ENCODE results near the gene EVA1A. TPM values are rescaled to one million over a fixed set of nuclear protein-coding genes. Genes with fewer than 3 reads are reported as not detected.

EVA1A gene
- total RNA-seq, 2 experiments from 2014 or later = not detected

DNA sequence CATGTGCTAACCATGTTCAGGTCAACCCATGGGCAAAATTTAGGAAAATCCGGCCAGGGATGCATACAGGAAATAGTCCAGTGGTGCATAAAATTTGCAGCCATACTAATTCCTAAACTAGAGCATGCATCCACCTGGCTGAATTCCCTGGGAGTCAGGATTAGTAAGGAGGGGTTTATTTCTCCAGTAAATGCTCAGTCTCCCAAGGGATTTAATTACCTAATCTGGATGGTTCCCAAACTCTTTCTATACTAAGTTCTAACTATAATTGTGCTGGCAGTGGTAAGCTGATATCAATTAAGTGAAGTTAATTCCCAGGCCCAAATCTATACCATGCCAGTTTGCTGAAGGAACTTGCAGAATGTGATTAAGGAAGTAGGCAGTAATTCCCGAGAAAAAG, 26.2 kb upstream of the EVA1A start:
- Mint-ChIP-seq H3K9me3 (peaks cover 3% of the 10 kb centered on the region), H3K4me1 (ENCODE audit: low read depth) (peaks cover 2% of the 10 kb centered on the region), H3K27ac (no peak overlapping the region), H3K4me3 (no peak overlapping the region), H3K36me3 (ENCODE audit: low read depth) (no peaks in the 10 kb centered on the region), H3K27me3 (ENCODE audit: low read depth) (peaks cover 4% of the 10 kb centered on the region)
- DNase-seq = no peak
- intact Hi-C loops (cut with micrococcal nuclease) = no loop called here
- CTCF ChIA-PET = interaction anchor here (2.3 kb wide), 1 partner anchor 22 kb away, joined by 10 read pairs; no protein-coding TSS in a partner anchor

DNA sequence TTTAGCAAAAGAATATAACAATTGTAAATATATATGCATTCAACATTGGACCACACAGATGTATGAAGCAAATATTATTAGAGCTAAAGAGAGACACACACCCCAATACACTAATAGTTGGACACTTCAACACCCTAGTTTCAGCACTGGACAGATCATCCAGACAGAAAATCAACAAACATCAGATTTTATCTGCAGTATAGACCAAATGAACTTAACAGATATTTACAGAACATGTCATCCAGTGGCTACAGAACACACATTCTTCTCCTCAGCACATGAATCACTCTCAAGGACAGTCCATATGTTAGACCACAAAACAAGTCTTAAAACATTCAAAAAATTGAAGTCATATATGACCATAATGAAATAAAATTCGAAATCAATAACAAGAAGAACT, 22.1 kb upstream of the EVA1A start:
- no peaks in the 10 kb centered on the region for H3K9me3 Mint-ChIP-seq
- intact Hi-C loops (cut with micrococcal nuclease) = no loop called here
- H3K36me3 Mint-ChIP-seq (ENCODE audit: low read depth) = no peaks in the 10 kb centered on the region
- peaks cover 13% of the 10 kb centered on the region for H3K27me3 Mint-ChIP-seq (ENCODE audit: low read depth)
- no peaks in the 10 kb centered on the region for H3K4me1 Mint-ChIP-seq (ENCODE audit: low read depth)
- no peak for DNase-seq
- CTCF ChIA-PET = no interaction called here
- H3K27ac Mint-ChIP-seq = no peak overlapping the region
- H3K4me3 Mint-ChIP-seq = no peak overlapping the region

DNA sequence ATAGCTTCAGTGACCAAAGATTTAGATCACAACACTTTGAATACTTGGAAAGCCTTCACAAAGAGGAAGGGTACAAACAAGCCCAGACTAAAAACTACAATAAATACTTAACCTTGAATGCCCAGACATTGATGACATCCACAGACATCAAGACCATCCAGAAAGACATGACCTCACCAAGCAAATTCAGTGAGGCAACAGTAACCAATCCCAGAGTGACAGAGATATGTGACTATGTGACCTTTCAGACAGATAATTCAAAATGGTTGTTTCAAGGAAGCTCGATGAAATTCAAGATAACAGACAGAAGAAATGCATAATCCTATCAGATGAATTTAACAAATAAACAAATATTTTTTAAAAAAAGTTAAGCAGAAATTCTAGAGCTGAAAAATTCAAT, 19.9 kb upstream of the EVA1A start:
- Mint-ChIP-seq H3K9me3 (no peaks in the 10 kb centered on the region), H3K36me3 (ENCODE audit: low read depth) (no peaks in the 10 kb centered on the region), H3K4me1 (ENCODE audit: low read depth) (no peaks in the 10 kb centered on the region), H3K27ac (no peak overlapping the region), H3K4me3 (no peak overlapping the region), H3K27me3 (ENCODE audit: low read depth) (peaks cover 17% of the 10 kb centered on the region)
- intact Hi-C loops (cut with micrococcal nuclease) = no loop called here
- CTCF ChIA-PET = interaction anchor here (0.9 kb wide), 1 partner anchor 32 kb away, joined by 3 read pairs; no protein-coding TSS in a partner anchor
- DNase-seq = no peak

- no peak overlapping the region for H3K27ac Mint-ChIP-seq
- H3K27me3 Mint-ChIP-seq (ENCODE audit: low read depth) = peaks cover 17% of the 10 kb centered on the region
- no peak for DNase-seq
- H3K4me1 Mint-ChIP-seq (ENCODE audit: low read depth) = no peaks in the 10 kb centered on the region
- H3K36me3 Mint-ChIP-seq (ENCODE audit: low read depth) = no peaks in the 10 kb centered on the region
- CTCF ChIA-PET = interaction anchor here (0.9 kb wide), 1 partner anchor 33 kb away, joined by 3 read pairs; no protein-coding TSS in a partner anchor
- no peaks in the 10 kb centered on the region for H3K9me3 Mint-ChIP-seq
- intact Hi-C loops (cut with micrococcal nuclease) = no loop called here
- no peak overlapping the region for H3K4me3 Mint-ChIP-seq
These were observed 19.4 kb upstream of the EVA1A start for GRCh38 chr2:75580156-75580555.

- no peak for DNase-seq
- Mint-ChIP-seq H3K4me3 (no peak overlapping the region), H3K4me1 (ENCODE audit: low read depth) (no peaks in the 10 kb centered on the region), H3K9me3 (no peaks in the 10 kb centered on the region), H3K27ac (no peak overlapping the region), H3K36me3 (ENCODE audit: low read depth) (no peaks in the 10 kb centered on the region), H3K27me3 (ENCODE audit: low read depth) (peaks cover 19% of the 10 kb centered on the region)
- CTCF ChIA-PET = interaction anchor here (1.3 kb wide), 1 partner anchor 29 kb away, joined by 3 read pairs; no protein-coding TSS in a partner anchor
- intact Hi-C loops (cut with micrococcal nuclease) = no loop called here
These were observed 18.4 kb upstream of the EVA1A start for GRCh38 chr2:75579186-75579585.

GRCh38 chr2:75577280-75577679, 16.5 kb upstream of the EVA1A start:
- no peaks in the 10 kb centered on the region for H3K36me3 Mint-ChIP-seq (ENCODE audit: low read depth)
- CTCF ChIA-PET = no interaction called here
- H3K4me3 Mint-ChIP-seq = no peak overlapping the region
- peaks cover 2% of the 10 kb centered on the region for H3K4me1 Mint-ChIP-seq (ENCODE audit: low read depth)
- intact Hi-C loops (cut with micrococcal nuclease) = no loop called here
- H3K9me3 Mint-ChIP-seq = no peaks in the 10 kb centered on the region
- DNase-seq = no peak
- H3K27ac Mint-ChIP-seq = no peak overlapping the region
- peaks cover 19% of the 10 kb centered on the region for H3K27me3 Mint-ChIP-seq (ENCODE audit: low read depth)

DNA sequence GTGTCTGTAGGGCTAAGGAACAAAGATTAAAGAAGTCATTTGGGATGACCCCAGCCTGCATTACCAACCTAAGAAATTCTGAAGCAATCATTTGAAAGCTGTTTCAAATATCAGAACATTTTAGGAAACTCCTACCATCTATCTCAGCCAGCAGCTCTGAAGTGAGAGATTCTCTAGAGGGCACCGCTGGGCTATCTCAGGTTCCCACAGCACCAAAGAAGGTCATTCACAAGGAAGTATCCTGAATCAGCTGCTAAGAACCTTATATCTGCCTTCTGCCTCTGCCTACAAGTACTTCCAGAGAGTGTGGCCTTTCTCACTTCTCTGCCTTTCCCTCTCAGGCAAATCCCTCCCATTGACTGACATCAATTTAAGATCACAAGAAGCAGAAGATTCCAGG, 13.4 kb upstream of the EVA1A start:
- Mint-ChIP-seq H3K27ac (no peak overlapping the region), H3K4me1 (ENCODE audit: low read depth) (peaks cover 4% of the 10 kb centered on the region), H3K36me3 (ENCODE audit: low read depth) (no peaks in the 10 kb centered on the region), H3K9me3 (no peaks in the 10 kb centered on the region), H3K4me3 (no peak overlapping the region), H3K27me3 (ENCODE audit: low read depth) (peaks cover 20% of the 10 kb centered on the region)
- no peak for DNase-seq
- CTCF ChIA-PET = interaction anchor here (1.0 to 2.2 kb wide), 3 partner anchors 10 to 36 kb away, joined by 3 to 7 read pairs (median 3); no protein-coding TSS in a partner anchor
- intact Hi-C loops (cut with micrococcal nuclease) = no loop called here

GRCh38 chr2:75573145-75573878, 12.6 kb upstream of the EVA1A start:
- intact Hi-C loops (cut with micrococcal nuclease) = no loop called here
- no peaks in the 10 kb centered on the region for H3K9me3 Mint-ChIP-seq
- H3K27me3 Mint-ChIP-seq (ENCODE audit: low read depth) = peaks cover 27% of the 10 kb centered on the region
- no peak for DNase-seq
- no peak overlapping the region for H3K4me3 Mint-ChIP-seq
- CTCF ChIA-PET = interaction anchor here (2.2 kb wide), 1 partner anchor 36 kb away, joined by 7 read pairs; no protein-coding TSS in a partner anchor
- no peaks in the 10 kb centered on the region for H3K36me3 Mint-ChIP-seq (ENCODE audit: low read depth)
- H3K27ac Mint-ChIP-seq = no peak overlapping the region
- peaks cover 4% of the 10 kb centered on the region for H3K4me1 Mint-ChIP-seq (ENCODE audit: low read depth)

DNA sequence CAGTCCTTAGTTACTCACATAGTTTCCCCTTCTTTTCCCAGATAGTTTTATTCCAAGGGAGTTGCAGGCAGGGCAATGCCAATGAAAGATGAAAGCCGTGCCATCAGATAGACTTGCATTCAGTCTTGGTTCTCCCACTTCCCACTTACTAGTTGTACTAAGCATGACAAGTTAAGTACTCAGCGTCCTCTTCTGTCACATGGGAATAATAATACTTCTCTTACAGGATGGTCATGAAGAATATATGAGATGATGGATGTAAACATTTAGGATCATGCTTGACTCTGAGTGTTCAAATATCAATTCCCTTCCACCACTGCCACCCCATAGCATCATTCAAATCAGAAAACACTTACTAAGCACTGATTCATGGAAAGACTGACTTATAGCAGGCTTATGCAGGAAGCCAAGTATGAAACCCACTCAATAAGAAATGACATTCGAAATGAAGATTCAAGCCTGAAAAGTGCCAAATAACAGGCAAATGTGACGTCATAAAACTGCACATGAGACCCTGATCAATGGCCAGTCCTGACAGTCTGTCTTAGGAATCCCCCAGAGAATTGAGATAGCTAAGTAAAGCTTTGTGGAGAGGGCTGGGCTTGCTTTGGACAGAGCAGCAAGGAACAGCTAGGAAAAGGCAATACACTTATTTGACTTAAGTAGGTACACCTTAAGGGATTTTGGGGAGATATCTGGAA, 11.1 kb upstream of the EVA1A start:
- peaks cover 29% of the 10 kb centered on the region for H3K27me3 Mint-ChIP-seq (ENCODE audit: low read depth)
- H3K4me1 Mint-ChIP-seq (ENCODE audit: low read depth) = peaks cover 4% of the 10 kb centered on the region
- H3K9me3 Mint-ChIP-seq = no peaks in the 10 kb centered on the region
- no peaks in the 10 kb centered on the region for H3K36me3 Mint-ChIP-seq (ENCODE audit: low read depth)
- CTCF ChIA-PET = interaction anchor here (0.6 kb wide), 1 partner anchor 372 kb away, joined by 3 read pairs; no protein-coding TSS in a partner anchor
- no peak overlapping the region for H3K4me3 Mint-ChIP-seq
- intact Hi-C loops (cut with micrococcal nuclease) = no loop called here
- no peak for DNase-seq
- no peak overlapping the region for H3K27ac Mint-ChIP-seq

DNA sequence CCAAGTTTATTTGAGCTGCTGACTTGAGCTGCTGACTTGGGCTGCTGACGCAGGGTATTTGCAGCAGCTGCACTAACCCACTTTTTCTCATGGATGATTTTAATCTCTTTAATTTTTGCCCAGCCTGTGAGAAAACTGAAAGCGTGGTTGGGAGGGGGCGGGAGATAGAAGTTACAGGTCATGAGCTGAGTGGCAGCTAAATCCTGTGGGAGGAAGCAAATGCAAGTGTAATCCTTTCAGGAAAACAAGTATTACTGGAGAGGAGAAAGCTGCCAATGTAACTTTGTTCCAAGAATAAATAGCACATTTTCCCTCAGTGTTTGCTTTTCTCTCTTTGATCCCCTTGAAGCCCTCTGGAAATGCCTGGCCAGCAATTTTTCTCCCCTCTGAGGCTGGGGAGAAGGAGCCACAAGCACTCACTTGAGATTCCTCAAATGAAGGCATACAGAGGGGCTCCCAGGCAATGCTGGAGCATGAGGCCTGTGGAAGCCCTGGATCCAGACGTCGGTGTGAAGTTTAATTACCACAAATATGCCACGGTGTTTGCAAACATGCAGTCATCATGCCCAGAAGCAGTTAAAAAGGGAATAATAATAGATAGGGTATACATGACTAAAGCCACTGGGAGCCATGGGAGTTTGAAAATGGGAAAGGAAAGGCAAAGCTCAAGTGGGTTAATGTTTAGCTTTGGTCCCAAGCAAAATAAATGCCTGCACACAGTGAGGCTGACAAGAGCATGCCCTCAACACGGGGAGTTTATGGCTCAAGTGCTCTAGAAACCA, 10.4 kb upstream of the EVA1A start:
- CTCF ChIA-PET = interaction anchor here (0.6 kb wide), 1 partner anchor 371 kb away, joined by 3 read pairs; no protein-coding TSS in a partner anchor
- H3K36me3 Mint-ChIP-seq (ENCODE audit: low read depth) = no peaks in the 10 kb centered on the region
- intact Hi-C loops (cut with micrococcal nuclease) = no loop called here

DNA sequence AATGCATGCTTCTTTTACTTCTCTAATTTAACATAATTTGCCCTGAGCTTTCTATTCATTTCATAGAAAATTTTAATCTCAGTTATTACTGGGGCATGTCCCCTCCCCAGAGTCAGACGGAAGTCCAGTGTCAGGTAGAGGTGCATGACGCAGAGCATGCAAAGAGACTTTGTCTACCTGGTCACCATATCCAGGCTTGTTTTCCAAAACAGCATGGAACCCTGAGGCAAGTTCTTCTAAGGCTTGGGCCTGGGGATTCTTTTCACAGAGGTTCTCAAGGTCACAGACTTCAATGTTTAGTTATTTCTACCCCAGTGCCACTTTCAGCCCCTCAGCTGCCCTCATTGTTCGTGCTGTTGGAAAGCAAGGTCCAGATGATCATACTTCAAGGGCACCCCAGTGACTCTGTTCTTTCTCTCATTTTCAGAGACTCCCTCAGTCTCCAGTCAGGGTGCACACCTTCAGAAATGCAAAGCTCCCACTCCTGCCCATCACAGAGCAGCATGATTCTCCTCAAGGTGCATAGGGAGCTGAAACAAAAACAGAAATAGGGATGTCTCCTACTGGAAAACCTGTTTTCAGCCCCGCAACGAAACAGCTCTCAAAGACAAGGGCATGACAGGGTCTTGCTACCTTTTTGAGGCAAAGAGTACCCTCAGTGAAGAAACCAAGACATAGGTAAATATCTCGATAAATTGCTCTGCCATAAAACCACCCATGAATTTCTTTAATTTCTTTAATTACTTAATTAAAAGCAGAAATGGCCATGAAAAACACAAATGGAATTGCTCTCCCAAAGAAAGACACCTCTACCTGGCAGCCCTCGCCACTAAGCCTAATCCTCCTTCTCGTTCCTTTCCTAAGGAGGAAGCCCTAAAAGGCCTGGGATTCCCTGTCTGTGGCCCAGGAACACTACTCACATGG, 9.5 kb upstream of the EVA1A start:
- H3K9me3 Mint-ChIP-seq = no peaks in the 10 kb centered on the region
- CTCF ChIA-PET = no interaction called here
- no peak overlapping the region for H3K27ac Mint-ChIP-seq
- H3K4me3 Mint-ChIP-seq = no peak overlapping the region
- peaks cover 30% of the 10 kb centered on the region for H3K27me3 Mint-ChIP-seq (ENCODE audit: low read depth)
- no peaks in the 10 kb centered on the region for H3K36me3 Mint-ChIP-seq (ENCODE audit: low read depth)
- intact Hi-C loops (cut with micrococcal nuclease) = no loop called here
- no peak for DNase-seq
- H3K4me1 Mint-ChIP-seq (ENCODE audit: low read depth) = peaks cover 4% of the 10 kb centered on the region

More for the DNA sequence above, 10.4 kb upstream of the EVA1A start:
- H3K27me3 Mint-ChIP-seq (ENCODE audit: low read depth) = peaks cover 29% of the 10 kb centered on the region
- no peak overlapping the region for H3K27ac Mint-ChIP-seq
- peaks cover 4% of the 10 kb centered on the region for H3K4me1 Mint-ChIP-seq (ENCODE audit: low read depth)
- no peak for DNase-seq
- H3K9me3 Mint-ChIP-seq = no peaks in the 10 kb centered on the region
- no peak overlapping the region for H3K4me3 Mint-ChIP-seq

Measured in activated naive CD4-positive, alpha-beta T cell treated with anti-CD3 and anti-CD28 coated beads for 36 hours (primary cell).